GM12878 (cell line): ENCODE data around the gene NTM. TPM values are rescaled to one million over a fixed set of nuclear protein-coding genes. Genes with fewer than 3 reads are reported as not detected.

Experiments used
- ATAC-seq: fragments of 200-7000 bp; cut with Tn5 transposase; 3 replicates; pipeline ENCODE4 v1.9.1; 2020; ENCODE audit warnings: mild to moderate bottlenecking, moderate library complexity
- BruUV-seq: library from RNA; stranded (reverse); fragments of 400-500 nt; replicated peaks from 2 replicates; lab custom pipeline; 2021; lab: Mats Ljungman, UMichigan
- CTCF ChIA-PET: fragments of 300-600 bp; sonication (Branson Sonifier 250); formaldehyde crosslinking; extraction: SDS; loops from one replicate; lab custom pipeline; 2021; ENCODE audit warnings: inconsistent platforms; lab: Yijun Ruan, JAX
- POLR2A ChIA-PET: fragments of 350-600 bp; formaldehyde crosslinking; extraction: SDS; loops from one replicate; lab custom pipeline; 2021; ENCODE audit warnings: inconsistent platforms; lab: Charles Lee
- RAD21 ChIA-PET: fragments of 300-600 bp; sonication (Branson Sonifier 250); formaldehyde crosslinking; loops from one replicate; lab custom pipeline; 2023; ENCODE audit warnings: antibody characterized with exemption; ENCODE audit not compliant: unreplicated experiment; lab: Charles Lee
- SMC1A ChIA-PET: fragments of 300-600 bp; sonication (Branson Sonifier 250); formaldehyde crosslinking; loops from one replicate; lab custom pipeline; 2023; ENCODE audit not compliant: unreplicated experiment, uncharacterized antibody; lab: Charles Lee
- DNase-seq: peaks from one replicate; pipeline ENCODE4 v3.0.0-alpha.2; 2011; ENCODE audit warnings: low read depth, low spot score
- FAIRE-seq: peaks from 3 replicates; lab custom pipeline; 2011; peaks lifted over from hg19 to GRCh38; lab: Jason Lieb, UNC
- H2AFZ ChIP-seq: 2 replicates; pipeline ENCODE4 v1.6.0; 2011; ENCODE audit warnings: low read depth, low read length, control low read depth; ENCODE audit not compliant: control insufficient read depth
- H3K27ac ChIP-seq: 2 replicates; pipeline ENCODE4 v1.5.1; 2011; ENCODE audit warnings: control low read depth; ENCODE audit not compliant: control insufficient read depth, insufficient read depth
- H3K27me3 ChIP-seq, 2 experiments: replicated peaks in 1 of 2; 2 replicates each; pipeline versions ENCODE4 v1.6.0 to v1.6.1; 2011; ENCODE audit warnings: low read length in 1 of 2; ENCODE audit not compliant: control insufficient read depth in 2 of 2, insufficient read depth in 2 of 2
- H3K36me3 ChIP-seq, 2 experiments: 2 replicates each; pipeline ENCODE4 v1.5.1; 2011; ENCODE audit warnings: low read length in 1 of 2; ENCODE audit not compliant: control insufficient read depth in 2 of 2, insufficient read depth in 2 of 2
- H3K4me1 ChIP-seq: 2 replicates; pipeline ENCODE4 v1.6.1; 2011; ENCODE audit warnings: mild to moderate bottlenecking, low read length, moderate library complexity, mixed read lengths; ENCODE audit not compliant: control insufficient read depth, insufficient read depth
- H3K4me2 ChIP-seq: 2 replicates; pipeline ENCODE4 v1.6.0; 2011; ENCODE audit warnings: control low read depth; ENCODE audit not compliant: control insufficient read depth, insufficient read depth
- H3K4me3 ChIP-seq: fragments of 200-600 bp; sonication (generic); 2 replicates; pipeline ENCODE4 v1.5.1; 2016
- H3K79me2 ChIP-seq: 2 replicates; pipeline ENCODE4 v1.6.0; 2011; ENCODE audit warnings: low read length; ENCODE audit not compliant: control insufficient read depth, insufficient read depth
- H3K9ac ChIP-seq: 2 replicates; pipeline ENCODE4 v1.8.0; 2011; ENCODE audit warnings: low read length, control low read depth, mixed read lengths; ENCODE audit not compliant: control insufficient read depth, insufficient read depth
- H3K9me3 ChIP-seq: replicated peaks from 3 replicates; pipeline ENCODE4 v1.5.1; 2011; ENCODE audit warnings: mild to moderate bottlenecking, low read length; ENCODE audit not compliant: control insufficient read depth, insufficient read depth
- H4K20me1 ChIP-seq: 2 replicates; pipeline ENCODE4 v1.6.0; 2011; ENCODE audit not compliant: control insufficient read depth, insufficient read depth
- DPF2 ChIP-seq: fragments of 450-650 bp; IDR thresholded peaks from 2 replicates; pipeline ENCODE4 v1.6.1; 2017; ENCODE audit warnings: mild to moderate bottlenecking
- HDAC2 ChIP-seq: fragments of 200-600 bp; sonication (generic); IDR thresholded peaks from 2 replicates; pipeline ENCODE4 v1.6.1; 2017
- HDAC6 ChIP-seq: fragments of 200-600 bp; sonication (generic); IDR thresholded peaks from one replicate; pipeline ENCODE4 v1.8.0; 2017; ENCODE audit warnings: antibody characterized with exemption; ENCODE audit not compliant: unreplicated experiment
- POLR2A ChIP-seq: IDR thresholded peaks from 2 replicates; pipeline ENCODE4 v1.6.1; 2011; ENCODE audit warnings: low read depth, mild to moderate bottlenecking, low read length
- POLR2AphosphoS5 ChIP-seq: IDR thresholded peaks from 2 replicates; pipeline ENCODE4 v1.6.1; 2011; ENCODE audit warnings: mild to moderate bottlenecking, low read length, inconsistent platforms
- RBBP5 ChIP-seq: fragments of 200-600 bp; sonication (generic); conservative IDR thresholded peaks from 2 replicates; pipeline ENCODE4 v1.6.1; 2016
- SRF ChIP-seq, 2 experiments: IDR thresholded peaks; 2 replicates each; pipeline ENCODE4 v1.6.1; 2011; ENCODE audit warnings: low read depth in 2 of 2, low read length in 2 of 2, mild to moderate bottlenecking in 1 of 2, moderate library complexity in 1 of 2
- STAT3 ChIP-seq: IDR thresholded peaks from 2 replicates; pipeline ENCODE4 v1.6.1; 2011; ENCODE audit warnings: low read depth, low read length, improper control_type of control experiment
- TARDBP ChIP-seq: IDR thresholded peaks from 2 replicates; pipeline ENCODE4 v1.6.1; 2016; ENCODE audit warnings: borderline replicate concordance
- TBL1XR1 ChIP-seq: IDR thresholded peaks from 2 replicates; pipeline ENCODE4 v1.6.1; 2012; ENCODE audit warnings: low read depth, low read length, improper control_type of control experiment
- ZNF274 ChIP-seq: IDR thresholded peaks from one replicate; pipeline ENCODE4 v1.8.0; 2011; ENCODE audit not compliant: insufficient read length, insufficient read depth
- WGBS: methylation state at CpG from one replicate; pipeline ENCODE4 v1.1.6; 2016; ENCODE audit warnings: low lambda C conversion rate; ENCODE audit not compliant: insufficient replicate concordance, insufficient coverage; ENCODE audit errors: missing lambda C conversion rate; 5-methylcytosine and 5-hydroxymethylcytosine counted together
- in situ Hi-C: fragments of 300-500 bp; cut with MboI; formaldehyde crosslinking; loops from 9 replicates; pipeline ENCODE4 v1.14.3; 2018; ENCODE audit warnings: mixed read lengths
- intact Hi-C: fragments of 100-400 bp; cut with micrococcal nuclease; formaldehyde crosslinking; loops from one replicate; pipeline ENCODE4 v1.14.2; 2022; ENCODE audit not compliant: unreplicated experiment
- polyA plus RNA-seq, 11 experiments: library from polyadenylated mRNA; depleted of rRNA in 4 of 11; unstranded in 6 of 11; stranded (reverse) in 5 of 11; fragments of >200 nt; fragmentation: Nextera tagmentation in 4 of 11; fragmentation: Illumina TruSeq in 1 of 11; extraction: Ambion mirVana in 4 of 11; extraction: Trizol in 1 of 11; gene quantifications; 1 replicate in 1 of 11; 2 replicates in 10 of 11; pipeline versions ENCODE4 v1.2.1 to v1.2.3, GENCODE V29; 2011 to 2016; ENCODE audit warnings: inconsistent platforms in 2 of 11, missing spikeins in 2 of 11, low read depth in 1 of 11
- total RNA-seq, 4 experiments: library from RNA; depleted of rRNA in 3 of 4; stranded (reverse); fragments of >200 nt in 3 of 4; fragmentation: Illumina TruSeq in 1 of 4; extraction: Trizol in 1 of 4; gene quantifications; 2 replicates each; pipeline versions ENCODE4 v1.2.1 to v1.2.3, GENCODE V29; 2013 to 2021
- TF ChIP-seq, protein P1 (sequence below): fragments of 450-650 bp; IDR thresholded peaks from 2 replicates; pipeline ENCODE4 v1.6.1; 2017; ENCODE audit warnings: antibody characterized with exemption, mild to moderate bottlenecking, moderate library complexity
- TF ChIP-seq, protein P2 (sequence below): fragments of 450-650 bp; IDR thresholded peaks from 2 replicates; pipeline ENCODE4 v1.6.1; 2016; ENCODE audit warnings: mild to moderate bottlenecking, moderate library complexity, borderline replicate concordance
- TF ChIP-seq, protein P3 (sequence below): IDR thresholded peaks from 2 replicates; pipeline ENCODE4 v1.6.1; 2011; ENCODE audit warnings: mild to moderate bottlenecking, low read depth, low read length, moderate library complexity; ENCODE audit not compliant: insufficient replicate concordance
- TF ChIP-seq, protein P4 (sequence below): fragments of 450-650 bp; formaldehyde crosslinking; IDR thresholded peaks from 2 replicates; pipeline ENCODE4 v1.5.0; 2022; ENCODE audit warnings: mild to moderate bottlenecking, missing genetic modification characterization

Gene NTM
- total and polyA plus RNA-seq, 10 of the 15 experiments (the other 5 are each of a cell fraction or from before 2014, with no cell fraction given), result not detected

DNA sequence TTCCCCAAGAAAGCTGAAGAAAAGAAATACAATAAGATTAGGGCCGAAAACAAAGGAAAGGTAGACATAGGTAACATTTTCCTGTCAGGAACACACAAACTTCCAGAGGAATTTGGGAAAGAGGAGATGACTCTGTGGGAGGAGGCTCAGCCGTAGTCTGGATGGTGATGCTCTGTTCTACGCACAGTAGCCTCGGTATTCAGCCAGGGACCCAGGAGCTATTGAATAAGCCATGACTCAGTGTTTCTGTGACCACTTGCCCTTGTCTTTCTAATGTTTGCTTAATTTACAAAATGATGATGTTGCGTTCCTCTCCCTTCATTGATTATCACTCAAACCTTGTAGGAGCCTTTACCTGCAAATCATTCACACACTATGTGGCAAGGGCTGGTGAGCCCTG is 745.0 kb downstream of the NTM start:
- no peak overlapping the region for H3K4me3 ChIP-seq
- no peaks in the 10 kb centered on the region for H3K36me3 ChIP-seq
- no peak overlapping the region for H2AFZ ChIP-seq
- intact Hi-C loops (no loop called here), in situ Hi-C loops (no loop called here)
- no peak for DNase-seq
- no peak overlapping the region for H3K27ac ChIP-seq
- H3K79me2 ChIP-seq, result no peaks in the 10 kb centered on the region
- H3K9ac ChIP-seq, result no peak overlapping the region
- H3K27me3 ChIP-seq, result peaks cover 0 to 2% of the 10 kb centered on the region in 2 experiments; a peak in 1 of 4 replicates
- no peaks in the 10 kb centered on the region for H3K4me1 ChIP-seq
- ChIA-PET CTCF (no interaction called here), RAD21 (no interaction called here), SMC1A (interaction anchor here (0.9 kb wide), 1 partner anchor 11 kb away, joined by 3 read pairs; no protein-coding TSS in a partner anchor), POLR2A (no interaction called here)
- BruUV-seq, result no TSS peak
- no peaks in the 10 kb centered on the region for H4K20me1 ChIP-seq
- ATAC-seq, result no peak
- FAIRE-seq, result no peak
- H3K4me2 ChIP-seq, result no peak overlapping the region
- WGBS, result 17% methylated on average over 5 of the region's 5 CpGs
- H3K9me3 ChIP-seq, result no peaks in the 10 kb centered on the region
- TF ChIP-seq TBL1XR1 (no peak), DPF2 (no peak), ZNF274 (no peak), POLR2AphosphoS5 (no peak), HDAC6 (no peak), STAT3 (no peak), RBBP5 (no peak), POLR2A (no peak), SRF (IDR thresholded peaks at IDR 0.05; ENCODE audit: low read depth in 2 of 2, low read length in 2 of 2) (no peak), HDAC2 (no peak), TARDBP (no peak)
- TF ChIP-seq, protein P1, sequence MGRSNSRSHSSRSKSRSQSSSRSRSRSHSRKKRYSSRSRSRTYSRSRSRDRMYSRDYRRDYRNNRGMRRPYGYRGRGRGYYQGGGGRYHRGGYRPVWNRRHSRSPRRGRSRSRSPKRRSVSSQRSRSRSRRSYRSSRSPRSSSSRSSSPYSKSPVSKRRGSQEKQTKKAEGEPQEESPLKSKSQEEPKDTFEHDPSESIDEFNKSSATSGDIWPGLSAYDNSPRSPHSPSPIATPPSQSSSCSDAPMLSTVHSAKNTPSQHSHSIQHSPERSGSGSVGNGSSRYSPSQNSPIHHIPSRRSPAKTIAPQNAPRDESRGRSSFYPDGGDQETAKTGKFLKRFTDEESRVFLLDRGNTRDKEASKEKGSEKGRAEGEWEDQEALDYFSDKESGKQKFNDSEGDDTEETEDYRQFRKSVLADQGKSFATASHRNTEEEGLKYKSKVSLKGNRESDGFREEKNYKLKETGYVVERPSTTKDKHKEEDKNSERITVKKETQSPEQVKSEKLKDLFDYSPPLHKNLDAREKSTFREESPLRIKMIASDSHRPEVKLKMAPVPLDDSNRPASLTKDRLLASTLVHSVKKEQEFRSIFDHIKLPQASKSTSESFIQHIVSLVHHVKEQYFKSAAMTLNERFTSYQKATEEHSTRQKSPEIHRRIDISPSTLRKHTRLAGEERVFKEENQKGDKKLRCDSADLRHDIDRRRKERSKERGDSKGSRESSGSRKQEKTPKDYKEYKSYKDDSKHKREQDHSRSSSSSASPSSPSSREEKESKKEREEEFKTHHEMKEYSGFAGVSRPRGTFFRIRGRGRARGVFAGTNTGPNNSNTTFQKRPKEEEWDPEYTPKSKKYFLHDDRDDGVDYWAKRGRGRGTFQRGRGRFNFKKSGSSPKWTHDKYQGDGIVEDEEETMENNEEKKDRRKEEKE, result no peak
- TF ChIP-seq, protein P2, sequence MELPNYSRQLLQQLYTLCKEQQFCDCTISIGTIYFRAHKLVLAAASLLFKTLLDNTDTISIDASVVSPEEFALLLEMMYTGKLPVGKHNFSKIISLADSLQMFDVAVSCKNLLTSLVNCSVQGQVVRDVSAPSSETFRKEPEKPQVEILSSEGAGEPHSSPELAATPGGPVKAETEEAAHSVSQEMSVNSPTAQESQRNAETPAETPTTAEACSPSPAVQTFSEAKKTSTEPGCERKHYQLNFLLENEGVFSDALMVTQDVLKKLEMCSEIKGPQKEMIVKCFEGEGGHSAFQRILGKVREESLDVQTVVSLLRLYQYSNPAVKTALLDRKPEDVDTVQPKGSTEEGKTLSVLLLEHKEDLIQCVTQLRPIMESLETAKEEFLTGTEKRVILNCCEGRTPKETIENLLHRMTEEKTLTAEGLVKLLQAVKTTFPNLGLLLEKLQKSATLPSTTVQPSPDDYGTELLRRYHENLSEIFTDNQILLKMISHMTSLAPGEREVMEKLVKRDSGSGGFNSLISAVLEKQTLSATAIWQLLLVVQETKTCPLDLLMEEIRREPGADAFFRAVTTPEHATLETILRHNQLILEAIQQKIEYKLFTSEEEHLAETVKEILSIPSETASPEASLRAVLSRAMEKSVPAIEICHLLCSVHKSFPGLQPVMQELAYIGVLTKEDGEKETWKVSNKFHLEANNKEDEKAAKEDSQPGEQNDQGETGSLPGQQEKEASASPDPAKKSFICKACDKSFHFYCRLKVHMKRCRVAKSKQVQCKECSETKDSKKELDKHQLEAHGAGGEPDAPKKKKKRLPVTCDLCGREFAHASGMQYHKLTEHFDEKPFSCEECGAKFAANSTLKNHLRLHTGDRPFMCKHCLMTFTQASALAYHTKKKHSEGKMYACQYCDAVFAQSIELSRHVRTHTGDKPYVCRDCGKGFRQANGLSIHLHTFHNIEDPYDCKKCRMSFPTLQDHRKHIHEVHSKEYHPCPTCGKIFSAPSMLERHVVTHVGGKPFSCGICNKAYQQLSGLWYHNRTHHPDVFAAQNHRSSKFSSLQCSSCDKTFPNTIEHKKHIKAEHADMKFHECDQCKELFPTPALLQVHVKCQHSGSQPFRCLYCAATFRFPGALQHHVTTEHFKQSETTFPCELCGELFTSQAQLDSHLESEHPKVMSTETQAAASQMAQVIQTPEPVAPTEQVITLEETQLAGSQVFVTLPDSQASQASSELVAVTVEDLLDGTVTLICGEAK, result no peak
- TF ChIP-seq, protein P3, sequence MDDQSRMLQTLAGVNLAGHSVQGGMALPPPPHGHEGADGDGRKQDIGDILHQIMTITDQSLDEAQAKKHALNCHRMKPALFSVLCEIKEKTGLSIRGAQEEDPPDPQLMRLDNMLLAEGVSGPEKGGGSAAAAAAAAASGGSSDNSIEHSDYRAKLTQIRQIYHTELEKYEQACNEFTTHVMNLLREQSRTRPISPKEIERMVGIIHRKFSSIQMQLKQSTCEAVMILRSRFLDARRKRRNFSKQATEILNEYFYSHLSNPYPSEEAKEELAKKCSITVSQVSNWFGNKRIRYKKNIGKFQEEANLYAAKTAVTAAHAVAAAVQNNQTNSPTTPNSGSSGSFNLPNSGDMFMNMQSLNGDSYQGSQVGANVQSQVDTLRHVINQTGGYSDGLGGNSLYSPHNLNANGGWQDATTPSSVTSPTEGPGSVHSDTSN, result no peak
- TF ChIP-seq, protein P4, sequence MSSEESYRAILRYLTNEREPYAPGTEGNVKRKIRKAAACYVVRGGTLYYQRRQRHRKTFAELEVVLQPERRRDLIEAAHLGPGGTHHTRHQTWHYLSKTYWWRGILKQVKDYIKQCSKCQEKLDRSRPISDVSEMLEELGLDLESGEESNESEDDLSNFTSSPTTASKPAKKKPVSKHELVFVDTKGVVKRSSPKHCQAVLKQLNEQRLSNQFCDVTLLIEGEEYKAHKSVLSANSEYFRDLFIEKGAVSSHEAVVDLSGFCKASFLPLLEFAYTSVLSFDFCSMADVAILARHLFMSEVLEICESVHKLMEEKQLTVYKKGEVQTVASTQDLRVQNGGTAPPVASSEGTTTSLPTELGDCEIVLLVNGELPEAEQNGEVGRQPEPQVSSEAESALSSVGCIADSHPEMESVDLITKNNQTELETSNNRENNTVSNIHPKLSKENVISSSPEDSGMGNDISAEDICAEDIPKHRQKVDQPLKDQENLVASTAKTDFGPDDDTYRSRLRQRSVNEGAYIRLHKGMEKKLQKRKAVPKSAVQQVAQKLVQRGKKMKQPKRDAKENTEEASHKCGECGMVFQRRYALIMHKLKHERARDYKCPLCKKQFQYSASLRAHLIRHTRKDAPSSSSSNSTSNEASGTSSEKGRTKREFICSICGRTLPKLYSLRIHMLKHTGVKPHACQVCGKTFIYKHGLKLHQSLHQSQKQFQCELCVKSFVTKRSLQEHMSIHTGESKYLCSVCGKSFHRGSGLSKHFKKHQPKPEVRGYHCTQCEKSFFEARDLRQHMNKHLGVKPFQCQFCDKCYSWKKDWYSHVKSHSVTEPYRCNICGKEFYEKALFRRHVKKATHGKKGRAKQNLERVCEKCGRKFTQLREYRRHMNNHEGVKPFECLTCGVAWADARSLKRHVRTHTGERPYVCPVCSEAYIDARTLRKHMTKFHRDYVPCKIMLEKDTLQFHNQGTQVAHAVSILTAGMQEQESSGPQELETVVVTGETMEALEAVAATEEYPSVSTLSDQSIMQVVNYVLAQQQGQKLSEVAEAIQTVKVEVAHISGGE (CRISPR knock-in tag), result no peak
